Fibroblast of skin of abdomen (primary cell): ENCODE results near the gene GRAMD4.

Experiments used
- DNase-seq: peaks from one replicate; pipeline ENCODE4 v3.0.0-alpha.2; 2013

Gene GRAMD4

DNA sequence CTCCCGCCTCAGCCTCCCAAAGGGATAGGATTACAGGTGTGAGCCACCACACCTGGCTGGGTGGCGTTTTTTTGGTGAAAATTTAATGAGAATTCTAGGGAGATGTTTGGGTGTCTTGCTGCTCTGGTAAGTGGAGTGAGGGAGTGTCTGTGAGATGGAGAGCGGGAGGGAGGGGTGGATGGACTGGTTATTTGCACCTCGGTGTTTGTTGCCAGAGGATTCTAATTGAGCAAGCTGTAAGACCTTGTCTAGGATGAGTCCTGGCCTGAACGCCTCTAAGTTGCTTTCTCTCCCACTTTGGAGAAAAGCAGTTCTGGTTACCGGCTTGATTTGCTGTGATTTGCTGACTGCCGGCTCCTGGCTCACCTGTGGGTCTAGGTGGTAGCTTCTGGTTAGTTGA, 22.0 kb upstream of the GRAMD4 start:
- DNase-seq = no peak

DNA sequence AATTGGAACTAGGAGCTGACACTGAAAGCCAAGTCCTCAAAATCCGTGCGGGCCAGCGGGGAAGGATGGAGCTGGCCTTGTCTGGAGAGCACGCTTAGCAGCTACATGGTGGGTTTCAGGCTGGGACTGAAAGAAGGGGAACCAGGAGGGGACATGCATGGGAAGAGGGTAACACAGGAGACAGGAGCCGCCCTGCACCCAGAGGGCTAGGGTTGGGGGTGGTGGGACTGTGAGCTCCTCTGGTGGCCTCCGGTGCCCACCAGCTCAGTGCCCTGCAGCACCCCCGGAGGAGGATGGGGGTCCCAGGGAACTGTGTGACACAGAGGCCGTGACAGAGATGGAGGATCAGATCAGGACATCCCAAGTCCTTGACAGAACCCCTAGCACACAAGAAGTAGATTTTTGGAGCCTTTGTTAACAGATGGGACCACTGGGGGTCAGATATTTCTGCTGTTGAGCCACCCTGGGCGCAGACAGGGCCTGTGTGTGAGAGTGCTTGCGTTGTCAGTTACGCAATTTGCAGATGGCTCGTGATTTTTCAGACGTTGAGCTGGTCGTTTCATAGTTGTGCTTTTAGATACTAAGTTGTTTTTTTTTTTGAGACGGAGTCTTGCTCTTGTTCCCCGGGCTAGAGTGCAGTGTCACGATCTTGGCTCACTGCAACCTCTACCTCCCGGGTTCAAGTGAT, 21.3 kb upstream of the GRAMD4 start:
- DNase-seq = no peak

DNA sequence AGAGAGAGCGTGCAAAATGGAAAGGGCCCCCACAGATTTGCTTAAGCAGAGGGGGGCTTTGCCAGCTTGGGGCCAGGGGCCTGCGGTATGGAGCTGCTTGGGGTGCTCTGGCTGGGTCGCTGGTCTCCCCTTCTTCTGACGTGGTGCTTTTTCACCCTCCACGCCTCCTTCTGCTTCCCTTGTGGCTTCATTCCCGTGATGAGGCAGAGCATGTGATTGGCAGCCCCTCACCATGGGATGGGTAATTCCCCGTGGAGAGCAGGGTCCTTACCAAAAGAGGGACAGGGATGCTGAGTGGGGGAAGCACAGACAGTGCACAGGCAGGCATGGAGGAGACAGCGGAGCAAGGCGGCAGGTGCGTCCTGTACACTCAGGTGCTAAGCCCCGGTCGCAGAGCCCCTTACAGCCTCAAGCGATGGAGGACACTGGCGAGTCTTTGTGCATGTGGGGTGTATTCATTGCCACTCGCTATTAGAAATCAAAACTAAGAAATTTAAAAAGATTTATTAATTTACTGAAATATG, 19.9 kb upstream of the GRAMD4 start:
- DNase-seq = no peak

DNA sequence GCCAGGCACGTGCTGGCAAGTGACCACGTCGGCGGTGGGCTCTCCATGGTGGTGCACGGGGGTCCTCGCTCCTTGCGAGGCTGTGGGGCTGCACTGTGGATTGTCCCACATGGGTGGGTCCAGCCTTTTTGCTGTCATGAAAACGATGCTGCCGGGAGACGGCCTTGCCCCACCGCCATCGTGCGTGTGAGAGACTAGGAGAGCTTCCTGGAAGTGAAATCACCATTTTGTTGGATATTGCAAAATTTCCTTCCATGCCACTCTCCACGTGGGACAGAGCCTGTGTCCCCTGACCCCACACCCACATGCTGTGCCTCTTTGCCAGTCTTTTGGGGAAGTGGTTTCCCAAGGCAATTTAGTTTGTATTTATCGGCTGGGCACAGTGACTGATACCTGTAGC, 18.2 kb upstream of the GRAMD4 start:
- no peak for DNase-seq

DNA sequence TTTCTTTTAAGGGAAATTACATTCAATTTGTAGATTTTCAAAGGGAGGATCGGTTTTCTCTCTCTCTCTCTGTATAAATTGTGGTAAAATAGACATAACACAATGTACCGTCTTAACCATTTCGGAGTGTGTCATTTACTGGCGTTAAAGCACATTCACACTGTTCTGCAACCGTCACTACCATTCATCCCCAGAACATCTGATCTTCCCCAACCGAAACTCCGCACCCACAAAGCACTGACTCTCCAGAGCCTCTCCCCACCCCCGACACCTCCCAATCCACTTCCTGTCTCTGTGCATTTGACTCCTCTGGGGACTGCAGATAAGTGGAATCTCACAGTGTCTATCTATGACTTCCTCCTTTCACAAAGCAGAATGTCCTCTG, 15.9 kb upstream of the GRAMD4 start:
- DNase-seq = peak; percentile 21

DNA sequence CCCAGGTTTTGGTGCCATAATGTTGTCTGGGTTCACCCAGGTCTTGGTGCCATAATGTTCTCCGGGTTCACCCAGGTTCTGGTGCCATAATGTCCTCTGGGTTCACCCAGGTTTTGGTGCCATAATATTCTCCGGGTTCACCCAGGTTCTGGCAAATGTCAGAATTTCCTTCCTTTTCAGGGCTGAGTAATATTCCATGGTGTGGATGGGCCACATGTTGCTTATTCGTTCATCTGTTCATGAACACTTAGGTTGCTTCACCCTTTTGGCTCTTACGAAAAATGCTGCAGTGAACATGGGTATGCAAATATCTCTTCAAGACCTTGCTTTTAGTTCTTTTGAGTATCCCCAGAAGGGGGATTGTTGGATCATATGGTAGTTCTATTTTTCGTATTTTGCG, 15.1 kb upstream of the GRAMD4 start:
- DNase-seq = no peak

DNA sequence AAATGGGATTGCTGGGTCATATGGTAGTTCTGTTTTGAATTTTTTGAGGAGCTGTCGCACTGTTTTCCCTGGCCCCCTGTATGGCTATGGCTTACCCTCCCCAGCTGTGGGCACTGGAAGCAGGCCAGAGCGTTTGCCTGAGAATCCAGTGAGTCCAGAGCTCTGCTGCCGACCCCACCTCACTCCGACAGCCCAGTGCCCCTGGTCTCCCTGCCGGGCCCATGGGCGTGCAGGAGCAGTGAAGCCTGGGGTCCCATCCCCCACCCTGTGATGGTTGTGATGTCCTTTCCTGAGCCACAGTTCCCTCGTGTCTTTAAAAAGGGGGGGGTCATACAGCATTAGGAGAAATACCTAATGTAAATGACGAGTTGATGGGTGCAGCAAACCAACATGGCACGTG, 13.3 kb upstream of the GRAMD4 start:
- no peak for DNase-seq

DNA sequence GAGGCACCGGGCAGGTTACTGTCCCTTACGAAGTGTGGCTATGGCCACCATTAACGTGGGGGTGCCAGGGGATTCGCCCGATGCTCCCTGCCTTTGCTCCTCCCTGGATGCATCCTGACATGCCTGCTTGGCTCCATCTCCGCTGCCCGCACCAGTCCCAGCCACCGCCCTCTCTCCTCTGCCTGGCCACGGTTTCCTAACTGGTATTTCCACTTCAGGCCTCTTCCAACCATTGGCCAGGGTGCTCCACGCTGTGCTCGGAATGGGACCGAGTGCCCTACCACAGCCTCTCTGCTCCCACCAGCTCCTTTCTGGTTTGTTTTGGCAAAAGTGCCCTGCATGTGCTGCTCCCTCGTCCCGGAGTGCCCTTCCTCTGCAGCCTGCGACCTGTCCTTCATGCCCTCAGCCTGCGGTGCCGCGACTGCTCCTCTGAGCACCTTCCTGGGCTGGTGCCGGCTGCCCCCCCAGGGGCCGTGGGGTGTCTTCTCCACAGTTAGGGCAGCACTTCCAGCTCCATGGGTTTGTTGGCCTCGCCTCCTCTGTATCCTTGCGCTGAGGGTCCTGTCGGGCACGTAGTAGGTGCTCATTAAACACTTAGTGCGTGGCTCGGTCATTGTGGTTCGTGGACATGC, 12.6 kb upstream of the GRAMD4 start:
- no peak for DNase-seq

DNA sequence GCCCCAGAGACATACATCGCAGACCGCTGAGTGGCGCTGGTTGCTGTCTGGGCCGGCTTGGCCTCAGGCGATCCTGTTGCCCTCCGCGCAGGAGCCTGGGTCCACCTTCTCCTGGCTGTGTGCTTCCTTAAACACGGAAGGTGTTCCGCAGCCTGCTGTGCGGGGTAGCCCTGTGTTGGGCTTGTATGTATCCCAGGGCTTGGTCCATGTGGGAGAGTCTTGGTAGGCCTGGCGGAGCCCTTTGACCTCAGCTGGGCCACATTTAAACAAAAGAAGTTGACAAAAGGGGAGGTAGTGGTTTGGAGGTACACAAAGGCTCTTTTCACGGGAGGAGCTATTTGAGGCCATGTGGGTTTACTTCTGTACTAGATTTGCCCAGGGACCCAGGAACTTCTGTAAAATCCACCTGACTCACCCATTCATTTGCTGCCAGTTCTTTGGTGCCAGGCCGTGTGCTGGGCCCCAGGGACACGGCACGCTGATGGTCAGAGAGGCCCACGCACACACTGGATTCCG, 11.0 kb upstream of the GRAMD4 start:
- no peak for DNase-seq

DNA sequence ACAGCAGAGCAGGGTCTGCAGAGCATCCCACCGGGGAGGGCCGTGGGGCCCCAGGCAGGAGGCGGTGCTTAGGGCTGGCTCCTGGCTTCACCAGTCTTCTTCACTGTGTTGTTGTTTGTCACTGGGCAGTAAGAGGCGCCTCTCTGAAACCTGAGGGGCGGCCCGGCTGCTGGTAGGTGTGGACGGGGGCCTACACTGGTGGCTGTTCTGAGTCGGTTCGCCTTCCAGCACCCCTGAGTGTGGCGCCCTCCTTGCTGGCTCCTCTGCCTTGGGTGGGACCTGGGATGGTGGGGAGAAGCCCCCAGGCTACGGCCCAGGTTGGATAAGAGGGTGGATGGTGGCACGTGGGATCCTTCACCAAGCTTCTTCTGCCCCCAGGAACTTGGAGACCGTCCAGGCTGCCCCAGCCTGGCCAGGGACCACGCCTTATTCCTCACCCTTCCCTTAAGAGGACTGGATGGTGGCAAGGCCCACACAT, 10.4 kb upstream of the GRAMD4 start:
- DNase-seq = no peak

DNA sequence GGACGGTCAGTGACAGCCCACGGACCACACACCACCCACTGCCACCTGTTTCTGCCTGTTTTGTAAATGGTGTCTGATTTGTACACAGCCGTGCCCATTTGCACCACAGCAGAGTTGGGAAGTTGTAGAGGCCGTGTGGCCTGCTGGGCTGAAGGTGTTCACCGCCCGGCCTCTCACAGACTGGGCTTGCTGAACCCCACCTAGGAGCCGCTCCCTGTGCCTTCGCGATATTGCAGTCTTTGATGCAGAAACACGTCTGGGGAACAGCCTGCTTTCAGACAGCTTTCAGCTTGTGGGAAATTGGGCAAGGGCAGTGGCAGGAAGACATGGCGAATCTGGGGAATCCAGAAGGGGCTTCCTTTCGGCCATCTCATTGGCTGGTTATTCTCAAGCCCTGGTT, 9.8 kb upstream of the GRAMD4 start:
- no peak for DNase-seq

DNA sequence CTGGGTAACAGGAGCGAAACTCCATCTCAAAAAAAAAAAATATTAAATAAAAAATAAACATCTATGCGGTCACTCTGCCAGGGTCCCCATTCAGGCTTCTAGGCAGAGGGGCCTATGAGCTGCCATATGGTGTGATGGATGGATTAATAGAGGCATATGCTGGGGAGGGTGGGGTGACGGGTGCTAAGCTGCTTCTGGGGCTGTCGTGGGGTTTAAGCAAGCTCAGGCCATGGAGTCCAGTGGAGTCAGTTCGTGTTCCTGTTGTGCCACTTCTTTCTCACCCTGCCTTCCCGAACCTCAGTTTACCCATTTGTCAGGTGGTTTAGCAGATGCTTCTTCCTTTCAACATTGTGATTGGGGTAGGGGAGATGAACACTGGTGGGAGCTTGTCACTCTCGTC, 9.0 kb upstream of the GRAMD4 start:
- no peak for DNase-seq

DNA sequence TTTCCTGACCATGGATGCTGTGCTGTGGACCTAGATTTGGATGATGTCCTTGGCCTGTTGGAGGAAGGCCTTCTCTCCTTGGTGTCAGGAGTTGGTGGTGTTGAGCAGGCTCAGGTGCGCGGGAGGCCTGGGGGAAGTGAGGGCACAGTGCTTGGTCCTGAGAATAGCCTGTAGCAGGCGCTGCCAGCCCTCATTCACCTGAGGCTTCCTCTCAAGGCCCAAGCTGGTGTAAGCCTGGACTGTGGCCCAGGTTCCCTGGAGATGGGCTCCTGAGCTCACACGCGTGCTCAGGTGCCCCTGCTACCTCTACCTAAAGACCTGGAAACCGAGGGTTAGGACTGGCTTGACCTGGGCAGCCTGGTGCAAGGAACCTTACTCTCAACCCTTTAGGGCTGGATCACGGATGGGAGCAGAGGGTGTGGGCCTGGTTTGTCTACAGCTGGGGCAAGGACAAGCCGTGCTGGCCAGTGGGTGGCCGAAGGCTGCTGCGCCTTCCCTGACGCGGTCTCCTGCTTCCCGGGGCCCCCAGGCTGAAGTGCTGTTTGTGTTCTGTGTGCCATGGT, 7.8 kb upstream of the GRAMD4 start:
- no peak for DNase-seq

DNA sequence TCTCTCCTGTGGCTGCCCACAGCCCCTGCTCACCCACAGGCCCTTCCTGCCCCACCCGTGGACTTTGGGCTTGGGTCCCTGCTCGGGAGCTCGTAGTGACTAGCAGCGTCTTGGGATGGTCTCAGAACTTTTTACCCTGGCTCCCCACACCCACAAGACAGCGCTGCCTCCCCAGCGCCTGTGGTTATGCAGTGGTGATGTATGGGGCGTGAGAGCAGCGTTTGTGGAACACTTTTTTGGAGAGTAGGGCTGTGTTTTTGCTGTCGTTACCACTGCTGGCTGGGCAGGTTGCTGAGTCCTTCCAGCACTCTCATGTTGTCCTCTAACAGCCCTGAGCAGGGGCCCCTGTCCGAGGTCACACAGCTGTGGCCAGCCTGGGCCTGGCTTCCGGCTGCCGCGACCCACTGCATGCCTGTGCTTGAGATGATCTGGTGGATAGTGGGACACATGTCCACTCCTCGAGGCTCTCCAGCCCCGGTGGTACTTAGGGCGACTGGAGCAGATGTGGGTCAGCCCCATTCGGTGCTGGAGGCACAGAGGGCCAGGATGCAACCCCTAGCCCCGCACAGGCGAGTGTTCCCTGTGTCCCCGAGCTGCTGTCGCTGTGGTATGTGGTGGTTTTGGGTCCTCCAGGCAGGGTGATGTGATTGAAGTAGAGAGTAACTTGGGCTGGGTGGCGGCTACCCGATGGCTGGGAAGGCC, 7.1 kb upstream of the GRAMD4 start:
- DNase-seq = no peak

DNA sequence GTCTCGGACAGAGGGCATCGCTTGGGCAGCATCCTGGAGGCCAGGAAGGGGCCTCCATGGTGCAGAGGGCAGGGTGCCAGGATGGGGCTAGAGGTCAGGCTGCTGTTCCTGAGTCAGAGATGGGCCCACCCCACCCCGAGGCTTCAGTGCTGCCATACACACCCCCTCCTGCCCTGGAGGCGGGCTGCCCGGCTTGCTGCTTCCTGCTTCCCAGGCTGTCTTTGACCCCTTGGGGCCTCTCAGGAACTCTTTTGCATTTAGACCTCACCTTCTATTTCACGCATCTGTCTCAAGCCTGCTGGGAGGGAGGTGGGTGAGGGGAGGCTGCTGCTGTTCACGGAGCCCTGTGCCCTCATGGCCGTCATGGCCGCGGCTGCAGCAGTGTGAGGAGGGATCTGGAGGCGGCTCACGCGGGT, 6.6 kb upstream of the GRAMD4 start:
- no peak for DNase-seq

DNA sequence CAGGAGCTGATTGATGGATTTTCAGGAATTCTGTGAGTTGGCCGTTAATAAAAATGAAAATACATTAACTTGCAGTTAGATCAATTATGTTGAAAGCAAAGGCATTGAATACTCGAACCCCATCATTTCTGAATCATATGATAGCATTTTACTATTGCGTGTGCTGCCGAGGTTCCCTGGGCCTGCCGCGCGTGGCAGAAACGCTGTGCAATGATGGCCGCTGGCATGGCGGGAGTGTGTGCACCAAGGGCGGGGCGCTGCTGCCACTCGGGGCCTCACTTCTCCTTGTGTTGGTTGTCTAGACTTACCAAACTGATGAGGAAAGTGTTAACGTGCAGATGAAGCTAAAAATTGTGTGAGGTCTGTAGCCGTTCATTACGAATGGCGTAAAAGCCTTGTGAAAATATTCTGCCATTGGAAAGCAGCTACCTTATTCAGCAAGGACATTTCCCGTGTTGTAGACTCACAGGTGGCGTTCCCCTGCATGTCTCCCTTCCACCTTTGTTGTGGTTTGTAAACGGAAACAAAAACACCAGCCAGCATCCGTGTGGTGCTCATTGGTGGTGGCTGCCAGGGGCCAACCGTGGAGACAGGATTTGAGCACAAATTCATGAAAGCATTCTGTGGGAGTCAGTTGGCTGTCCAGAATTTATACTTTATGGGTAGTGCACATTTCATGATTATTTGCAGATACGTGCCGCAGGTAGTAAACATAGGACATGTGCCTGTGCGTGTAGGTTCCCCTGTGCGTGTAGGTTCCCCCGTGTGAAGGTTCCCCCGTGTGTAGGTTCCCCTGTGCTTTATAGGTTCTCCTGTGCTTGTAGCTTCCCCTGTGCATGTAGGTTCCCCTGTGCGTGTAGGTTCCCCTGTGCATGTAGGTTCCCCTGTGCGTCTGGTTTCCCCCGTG, 5.9 kb upstream of the GRAMD4 start:
- no peak for DNase-seq

DNA sequence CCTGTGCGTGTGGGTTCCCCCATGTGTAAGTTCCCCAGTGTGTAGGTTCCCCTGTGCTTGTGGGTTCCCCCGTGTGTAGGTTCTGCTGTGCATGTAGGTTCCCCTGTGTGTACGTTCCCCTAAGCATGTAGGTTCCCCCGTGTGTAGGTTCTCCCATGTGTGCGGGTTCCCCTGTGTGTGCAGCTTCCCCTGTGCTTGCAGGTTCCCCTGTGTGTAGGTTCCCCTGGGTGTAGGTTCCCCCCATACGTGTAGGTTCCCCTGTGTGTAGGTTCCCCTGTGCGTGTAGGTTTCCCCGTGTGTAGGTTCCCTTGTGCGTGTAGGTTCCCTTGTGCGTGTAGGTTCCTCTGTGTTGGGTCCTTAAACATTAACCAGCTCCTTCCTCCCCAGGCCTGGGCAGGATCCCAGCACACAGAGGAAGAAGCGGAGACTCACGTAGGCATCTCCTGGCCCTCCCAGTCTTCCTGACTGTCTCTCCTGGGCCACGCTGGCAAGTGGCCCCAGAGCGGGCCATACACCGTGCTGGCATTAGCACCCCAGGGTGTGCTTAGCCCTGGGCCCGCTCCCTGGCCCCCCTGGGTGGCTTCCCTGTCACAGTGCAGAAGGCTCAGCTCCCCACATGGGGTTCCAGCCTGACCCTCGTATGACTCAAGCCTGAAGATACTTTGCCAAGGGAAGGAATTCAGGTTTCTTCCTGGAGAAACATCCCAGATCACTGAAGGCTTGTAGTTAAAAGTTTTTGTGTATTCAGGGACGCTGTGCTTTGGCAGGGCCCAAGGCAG, 2.8 kb upstream of the GRAMD4 start:
- no peak for DNase-seq

DNA sequence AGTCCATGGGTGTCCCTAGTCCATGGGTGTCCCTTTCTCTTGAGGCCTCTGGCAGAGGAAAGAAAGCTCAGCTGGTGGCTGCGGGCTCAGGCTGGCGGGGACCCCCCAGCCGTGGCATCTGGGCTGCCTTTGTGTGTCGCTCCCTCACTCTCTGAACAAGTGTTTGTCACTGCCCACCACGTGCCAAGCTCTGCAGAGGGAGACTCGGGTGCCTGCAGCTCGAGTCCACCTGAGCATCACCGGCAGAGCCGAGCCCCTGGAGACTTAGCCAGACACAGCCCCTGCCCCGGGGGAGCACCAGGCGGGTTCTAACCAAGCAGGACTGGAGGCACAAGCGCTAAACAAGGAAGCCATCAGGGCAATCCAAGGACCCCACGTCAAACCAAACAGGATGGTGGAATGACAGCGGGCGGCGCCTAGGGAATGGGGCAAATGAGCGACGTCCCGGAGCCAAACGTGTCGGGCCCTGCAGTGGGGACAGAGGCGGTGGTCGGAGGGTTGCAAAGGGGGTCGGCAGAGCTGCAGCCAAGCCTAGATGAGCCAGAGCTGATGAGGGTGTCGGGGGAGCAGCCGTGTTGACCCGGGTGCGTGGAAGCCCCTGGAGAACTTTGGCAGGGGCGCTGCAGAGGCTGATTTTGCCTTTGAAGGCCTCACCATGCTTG, 2.1 kb upstream of the GRAMD4 start:
- no peak for DNase-seq

DNA sequence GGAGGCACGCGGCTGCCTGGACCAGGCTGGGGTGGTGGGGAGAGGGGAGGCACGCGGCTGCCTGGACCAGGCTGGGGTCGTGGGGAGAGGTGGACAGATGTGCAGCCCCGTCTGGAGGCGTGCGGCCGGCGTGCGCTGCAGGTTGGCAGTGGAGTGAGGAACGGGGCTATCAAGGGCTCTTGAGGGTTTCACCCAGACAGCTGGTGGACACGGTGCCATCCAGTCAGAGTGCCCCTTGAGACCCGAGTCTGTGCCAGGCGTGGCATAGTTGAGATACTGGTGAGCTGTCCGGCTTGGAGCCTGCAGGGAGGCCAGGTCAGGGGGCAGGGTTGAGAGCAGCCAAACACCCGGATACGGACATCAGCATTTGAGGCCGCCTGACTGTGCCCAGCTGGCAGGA, 1.5 kb upstream of the GRAMD4 start:
- no peak for DNase-seq

DNA sequence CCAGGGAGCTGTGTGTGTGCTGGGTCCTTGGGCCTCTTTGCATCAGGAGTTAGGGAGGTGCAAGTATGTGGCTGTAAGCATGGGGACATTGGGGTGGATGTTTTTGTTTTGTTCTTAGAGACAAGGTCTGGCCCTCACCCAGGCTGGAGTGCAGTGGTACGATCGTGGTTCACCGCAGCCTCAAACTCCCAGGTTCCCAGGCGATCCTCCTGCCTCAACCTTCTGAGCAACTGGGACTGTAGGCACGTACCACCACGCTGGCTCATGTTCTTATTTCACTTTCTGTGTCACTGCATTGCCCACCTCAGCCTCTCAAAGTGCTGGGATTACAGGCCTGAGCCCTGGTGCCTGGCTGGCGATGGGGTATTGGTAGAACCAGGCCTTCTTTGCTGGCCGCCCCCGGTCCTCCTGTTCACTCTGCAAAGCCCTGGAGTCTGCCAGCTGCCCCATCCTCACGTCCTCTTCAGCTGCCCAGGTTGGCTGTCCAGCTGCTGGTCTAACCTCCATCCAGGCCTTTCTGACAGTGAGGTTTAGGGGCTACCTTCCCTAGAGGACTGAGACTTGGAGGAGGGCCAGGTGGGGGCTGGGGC, 851 bp upstream of the GRAMD4 start:
- DNase-seq = no peak
